ENCODE data around the gene GNAI3. TPM values are rescaled to one million over a fixed set of nuclear protein-coding genes. Genes with fewer than 3 reads are reported as not detected.
A peak's percentile ranks its signal among the peaks of the same experiment; 100 is the strongest.

Gene GNAI3
- polyA plus RNA-seq, 1 donor, result 7.5 TPM

DNA sequence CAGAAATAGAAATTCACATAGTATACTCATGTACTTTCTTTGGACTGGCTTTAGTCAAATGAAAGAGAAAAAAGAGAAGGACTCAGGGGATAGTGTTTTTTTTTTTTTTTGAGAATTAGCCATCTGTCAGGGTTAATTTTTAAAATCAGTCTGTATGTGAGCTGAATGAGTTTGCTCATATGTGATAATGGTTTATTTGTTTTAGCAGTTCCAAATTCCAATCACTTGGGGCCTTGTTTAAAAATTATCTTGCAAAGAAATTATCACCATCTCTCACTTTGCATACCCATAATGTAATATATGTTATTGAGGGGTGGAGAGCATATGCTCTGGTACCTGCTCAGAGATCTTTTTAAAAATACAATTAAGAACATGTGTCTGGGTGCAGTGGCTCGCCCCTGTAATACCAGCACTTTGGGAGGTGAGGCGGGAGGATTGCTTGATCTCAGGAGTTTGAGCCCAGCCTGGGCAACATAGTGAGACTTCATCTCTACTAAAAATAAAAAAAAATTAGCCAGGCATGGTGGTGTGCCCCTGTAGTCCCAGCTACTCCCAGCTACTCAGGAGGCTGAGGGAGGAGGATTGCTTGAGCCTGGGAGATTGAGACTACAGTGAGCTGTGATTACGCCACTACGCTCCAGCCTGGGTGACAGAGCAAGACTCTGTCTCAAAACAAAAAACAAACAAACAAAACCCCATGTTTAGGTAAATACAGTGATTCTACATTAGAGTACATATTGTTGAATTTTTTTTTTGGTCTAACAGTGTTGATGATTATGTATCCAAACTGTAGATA is 19.7 kb downstream of the GNAI3 start:
- DNase-seq, result peak in 1 of 2 donors; percentile 41
- no peaks in the 10 kb centered on the region for H3K27me3 ChIP-seq (ENCODE audit: control insufficient read depth, insufficient read depth, low read length)
- H3K4me1 ChIP-seq (ENCODE audit: control insufficient read depth, insufficient read depth, low read length), result peaks cover 23% of the 10 kb centered on the region
- H3K36me3 ChIP-seq (ENCODE audit: control insufficient read depth, insufficient read depth, low read length), result no peaks in the 10 kb centered on the region
- no CpG with 5 or more reads among the region's 4 CpGs for WGBS (ENCODE audit: insufficient coverage, low lambda C conversion rate)
- no peaks in the 10 kb centered on the region for H3K9me3 ChIP-seq (ENCODE audit: control insufficient read depth, low read depth, low read length)
- no peak overlapping the region for H3K27ac ChIP-seq (ENCODE audit: low read length)
- H3K4me3 ChIP-seq (ENCODE audit: low read length), result no peak overlapping the region

- Histone ChIP-seq H3K9me3 (ENCODE audit: control insufficient read depth, low read depth, low read length) (no peaks in the 10 kb centered on the region), H3K27ac (ENCODE audit: low read length) (no peak overlapping the region), H3K36me3 (ENCODE audit: control insufficient read depth, insufficient read depth, low read length) (peaks cover 3% of the 10 kb centered on the region), H3K4me3 (ENCODE audit: low read length) (no peak overlapping the region), H3K4me1 (ENCODE audit: control insufficient read depth, insufficient read depth, low read length) (peaks cover 15% of the 10 kb centered on the region), H3K27me3 (ENCODE audit: control insufficient read depth, insufficient read depth, low read length) (no peaks in the 10 kb centered on the region)
- 89% methylated on average over 1 of the region's 1 CpG for WGBS (ENCODE audit: insufficient coverage, low lambda C conversion rate)
- DNase-seq, result no peak
Measured at GRCh38 chr1:109569323-109569722, 20.9 kb downstream of the GNAI3 start.

DNA sequence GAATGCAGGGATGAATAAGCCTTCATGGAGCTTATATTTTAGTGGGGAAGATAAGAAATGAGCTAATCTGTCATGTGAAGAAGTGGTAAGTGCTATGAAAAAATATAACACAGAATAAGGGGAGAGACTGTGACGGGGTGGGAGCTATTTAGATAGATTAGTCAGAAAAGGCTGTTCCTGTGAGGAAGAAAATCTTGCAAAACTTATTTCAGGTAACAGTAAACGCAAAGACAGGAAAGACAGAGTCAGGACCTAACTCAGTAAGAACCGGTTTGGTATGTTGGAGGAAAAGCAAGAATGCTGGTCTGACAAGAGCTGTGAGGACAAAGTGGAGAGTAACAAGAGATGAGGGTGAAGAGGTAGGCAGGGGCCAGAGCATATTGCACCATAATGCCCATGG is 22.0 kb downstream of the GNAI3 start:
- Histone ChIP-seq H3K27me3 (ENCODE audit: control insufficient read depth, insufficient read depth, low read length) (no peaks in the 10 kb centered on the region), H3K36me3 (ENCODE audit: control insufficient read depth, insufficient read depth, low read length) (peaks cover 5% of the 10 kb centered on the region), H3K4me3 (ENCODE audit: low read length) (no peak overlapping the region), H3K9me3 (ENCODE audit: control insufficient read depth, low read depth, low read length) (no peaks in the 10 kb centered on the region), H3K27ac (ENCODE audit: low read length) (no peak overlapping the region), H3K4me1 (ENCODE audit: control insufficient read depth, insufficient read depth, low read length) (peaks cover 12% of the 10 kb centered on the region)
- peak in 1 of 2 donors; percentile 54 for DNase-seq
- 16% methylated on average over 2 of the region's 3 CpGs for WGBS (ENCODE audit: insufficient coverage, low lambda C conversion rate)

- no peak for DNase-seq
- Histone ChIP-seq H3K36me3 (ENCODE audit: control insufficient read depth, insufficient read depth, low read length) (peaks cover 14% of the 10 kb centered on the region), H3K9me3 (ENCODE audit: control insufficient read depth, low read depth, low read length) (no peaks in the 10 kb centered on the region), H3K4me1 (ENCODE audit: control insufficient read depth, insufficient read depth, low read length) (no peaks in the 10 kb centered on the region), H3K27me3 (ENCODE audit: control insufficient read depth, insufficient read depth, low read length) (no peaks in the 10 kb centered on the region), H3K27ac (ENCODE audit: low read length) (no peak overlapping the region), H3K4me3 (ENCODE audit: low read length) (no peak overlapping the region)
- no CpG with 5 or more reads among the region's 2 CpGs for WGBS (ENCODE audit: insufficient coverage, low lambda C conversion rate)
Measured at GRCh38 chr1:109573785-109574184, 25.4 kb downstream of the GNAI3 start.

GRCh38 chr1:109578947-109579443 is 30.6 kb downstream of the GNAI3 start:
- DNase-seq, result no peak
- Histone ChIP-seq H3K4me1 (ENCODE audit: control insufficient read depth, insufficient read depth, low read length) (no peaks in the 10 kb centered on the region), H3K27ac (ENCODE audit: low read length) (no peak overlapping the region), H3K4me3 (ENCODE audit: low read length) (no peak overlapping the region), H3K27me3 (ENCODE audit: control insufficient read depth, insufficient read depth, low read length) (no peaks in the 10 kb centered on the region), H3K36me3 (ENCODE audit: control insufficient read depth, insufficient read depth, low read length) (peaks cover 36% of the 10 kb centered on the region), H3K9me3 (ENCODE audit: control insufficient read depth, low read depth, low read length) (no peaks in the 10 kb centered on the region)
- WGBS (ENCODE audit: insufficient coverage, low lambda C conversion rate), result no CpG with 5 or more reads among the region's 3 CpGs

GRCh38 chr1:109579491-109579890 is 31.1 kb downstream of the GNAI3 start:
- Histone ChIP-seq H3K27ac (ENCODE audit: low read length) (no peak overlapping the region), H3K36me3 (ENCODE audit: control insufficient read depth, insufficient read depth, low read length) (peaks cover 37% of the 10 kb centered on the region), H3K4me1 (ENCODE audit: control insufficient read depth, insufficient read depth, low read length) (no peaks in the 10 kb centered on the region), H3K27me3 (ENCODE audit: control insufficient read depth, insufficient read depth, low read length) (no peaks in the 10 kb centered on the region), H3K4me3 (ENCODE audit: low read length) (no peak overlapping the region), H3K9me3 (ENCODE audit: control insufficient read depth, low read depth, low read length) (no peaks in the 10 kb centered on the region)
- DNase-seq, result no peak
- WGBS (ENCODE audit: insufficient coverage, low lambda C conversion rate), result no CpG with 5 or more reads among the region's 1 CpG

DNA sequence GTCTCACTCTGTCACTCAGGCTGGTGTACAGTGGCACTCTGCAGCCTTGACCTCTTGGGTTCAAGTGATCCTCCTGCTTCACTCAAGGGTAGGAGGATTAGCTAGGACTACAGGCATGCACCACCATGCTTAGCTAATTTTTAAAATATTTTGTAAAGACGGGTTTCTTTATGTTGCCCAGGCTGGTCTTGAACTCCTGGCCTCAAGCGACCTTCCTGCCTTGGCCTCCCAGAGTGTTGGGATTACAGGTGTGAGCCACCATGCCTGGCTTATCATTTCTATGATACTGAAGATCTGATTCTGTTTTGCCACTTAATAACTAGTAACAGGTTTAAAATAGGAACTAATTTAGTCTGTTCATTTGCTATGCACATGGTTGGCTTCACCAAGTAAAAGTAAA is 33.6 kb downstream of the GNAI3 start:
- no CpG with 5 or more reads among the region's 2 CpGs for WGBS (ENCODE audit: insufficient coverage, low lambda C conversion rate)
- H3K9me3 ChIP-seq (ENCODE audit: control insufficient read depth, low read depth, low read length), result no peaks in the 10 kb centered on the region
- no peak for DNase-seq
- H3K27me3 ChIP-seq (ENCODE audit: control insufficient read depth, insufficient read depth, low read length), result no peaks in the 10 kb centered on the region
- H3K4me3 ChIP-seq (ENCODE audit: low read length), result no peak overlapping the region
- H3K36me3 ChIP-seq (ENCODE audit: control insufficient read depth, insufficient read depth, low read length), result peaks cover 47% of the 10 kb centered on the region
- no peak overlapping the region for H3K27ac ChIP-seq (ENCODE audit: low read length)
- H3K4me1 ChIP-seq (ENCODE audit: control insufficient read depth, insufficient read depth, low read length), result no peaks in the 10 kb centered on the region

DNA sequence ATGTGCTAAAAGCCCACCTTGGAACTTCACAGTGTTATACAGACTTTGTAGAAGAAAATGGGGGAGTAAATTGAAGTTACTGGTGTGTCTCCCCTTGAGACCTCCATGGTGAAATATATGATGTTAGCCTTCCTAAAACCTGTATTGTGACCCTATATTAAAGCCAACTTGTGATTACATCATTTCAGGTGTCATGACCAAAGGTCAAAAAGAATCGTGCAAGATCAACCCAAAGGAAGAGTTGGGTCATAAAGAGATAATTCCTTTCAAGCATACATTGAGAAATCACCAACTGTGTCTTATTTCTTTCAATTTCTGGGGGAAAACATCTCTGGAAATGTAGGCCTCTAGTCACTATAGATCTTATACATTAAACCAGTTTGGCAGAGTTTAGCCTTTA is 36.4 kb downstream of the GNAI3 start:
- Histone ChIP-seq H3K4me1 (ENCODE audit: control insufficient read depth, insufficient read depth, low read length) (no peaks in the 10 kb centered on the region), H3K4me3 (ENCODE audit: low read length) (no peak overlapping the region), H3K36me3 (ENCODE audit: control insufficient read depth, insufficient read depth, low read length) (peaks cover 44% of the 10 kb centered on the region), H3K27me3 (ENCODE audit: control insufficient read depth, insufficient read depth, low read length) (no peaks in the 10 kb centered on the region), H3K27ac (ENCODE audit: low read length) (no peak overlapping the region), H3K9me3 (ENCODE audit: control insufficient read depth, low read depth, low read length) (no peaks in the 10 kb centered on the region)
- peak in 1 of 2 donors; percentile 43 for DNase-seq
- 40% methylated on average over 1 of the region's 1 CpG for WGBS (ENCODE audit: insufficient coverage, low lambda C conversion rate)

DNA sequence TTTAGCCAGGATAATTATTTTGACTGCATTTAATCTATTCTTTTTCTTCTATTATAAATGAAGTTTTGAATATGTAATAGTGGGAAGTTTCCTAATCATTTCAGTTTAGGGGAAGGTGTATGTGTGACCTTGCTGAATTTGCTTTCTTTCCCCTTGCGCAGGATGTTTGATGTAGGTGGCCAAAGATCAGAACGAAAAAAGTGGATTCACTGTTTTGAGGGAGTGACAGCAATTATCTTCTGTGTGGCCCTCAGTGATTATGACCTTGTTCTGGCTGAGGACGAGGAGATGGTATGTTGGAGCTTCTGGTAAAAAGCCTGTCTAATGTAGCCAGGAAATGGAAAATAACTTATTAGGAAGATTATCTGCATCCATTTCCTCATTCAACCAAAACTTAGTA is 37.6 kb downstream of the GNAI3 start:
- Histone ChIP-seq H3K4me3 (ENCODE audit: low read length) (no peak overlapping the region), H3K9me3 (ENCODE audit: control insufficient read depth, low read depth, low read length) (no peaks in the 10 kb centered on the region), H3K36me3 (ENCODE audit: control insufficient read depth, insufficient read depth, low read length) (peaks cover 48% of the 10 kb centered on the region), H3K27me3 (ENCODE audit: control insufficient read depth, insufficient read depth, low read length) (no peaks in the 10 kb centered on the region), H3K27ac (ENCODE audit: low read length) (no peak overlapping the region), H3K4me1 (ENCODE audit: control insufficient read depth, insufficient read depth, low read length) (no peaks in the 10 kb centered on the region)
- WGBS (ENCODE audit: insufficient coverage, low lambda C conversion rate), result no CpG with 5 or more reads among the region's 3 CpGs
- no peak for DNase-seq

- Histone ChIP-seq H3K4me1 (ENCODE audit: control insufficient read depth, insufficient read depth, low read length) (no peaks in the 10 kb centered on the region), H3K27ac (ENCODE audit: low read length) (no peak overlapping the region), H3K27me3 (ENCODE audit: control insufficient read depth, insufficient read depth, low read length) (no peaks in the 10 kb centered on the region), H3K36me3 (ENCODE audit: control insufficient read depth, insufficient read depth, low read length) (peaks cover 48% of the 10 kb centered on the region), H3K4me3 (ENCODE audit: low read length) (no peak overlapping the region), H3K9me3 (ENCODE audit: control insufficient read depth, low read depth, low read length) (no peaks in the 10 kb centered on the region)
- 31% methylated on average over 3 of the region's 3 CpGs for WGBS (ENCODE audit: insufficient coverage, low lambda C conversion rate)
- DNase-seq, result peak in 1 of 2 donors; percentile 17
Measured at GRCh38 chr1:109589177-109589576, 40.8 kb downstream of the GNAI3 start.

DNA sequence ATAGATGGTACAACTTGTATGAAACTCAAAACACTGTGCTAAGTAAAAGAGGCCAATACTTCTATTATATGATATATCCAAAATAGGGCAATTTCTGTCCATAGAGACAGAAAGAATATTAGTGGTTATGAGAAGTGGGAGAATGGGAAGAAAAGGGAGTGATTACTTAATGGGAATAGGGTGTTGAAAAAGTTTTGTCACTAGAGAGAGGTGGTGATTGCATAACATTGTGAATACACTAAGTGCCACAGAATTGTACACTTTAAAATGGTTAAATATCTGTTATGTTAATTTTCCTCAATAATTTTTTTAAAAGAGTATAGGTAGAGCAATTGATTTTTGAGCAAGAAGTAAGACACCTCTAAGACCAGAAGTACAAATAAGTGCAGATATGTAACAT is 41.3 kb downstream of the GNAI3 start:
- DNase-seq, result no peak
- H3K27ac ChIP-seq (ENCODE audit: low read length), result no peak overlapping the region
- no peaks in the 10 kb centered on the region for H3K27me3 ChIP-seq (ENCODE audit: control insufficient read depth, insufficient read depth, low read length)
- no peak overlapping the region for H3K4me3 ChIP-seq (ENCODE audit: low read length)
- peaks cover 50% of the 10 kb centered on the region for H3K36me3 ChIP-seq (ENCODE audit: control insufficient read depth, insufficient read depth, low read length)
- no peaks in the 10 kb centered on the region for H3K9me3 ChIP-seq (ENCODE audit: control insufficient read depth, low read depth, low read length)
- no peaks in the 10 kb centered on the region for H3K4me1 ChIP-seq (ENCODE audit: control insufficient read depth, insufficient read depth, low read length)

Measured in large intestine (tissue), 3 donors.